Measurements from ENCODE around the gene LYPD6. TPM values are rescaled to one million over a fixed set of nuclear protein-coding genes. Genes with fewer than 3 reads are reported as not detected.

LYPD6 gene
- polyA plus RNA-seq, 1 of the 3 experiments (the other 2 are of a cell fraction) = 8.1 TPM

- TF ChIP-seq FOSL2 (IDR thresholded peaks at IDR 0.05; ENCODE audit: borderline replicate concordance, low read depth) = no peak
- TF ChIP-seq GATA2 (CRISPR knock-in tag; IDR thresholded peaks at IDR 0.05) = no peak
- TF ChIP-seq, protein P1, sequence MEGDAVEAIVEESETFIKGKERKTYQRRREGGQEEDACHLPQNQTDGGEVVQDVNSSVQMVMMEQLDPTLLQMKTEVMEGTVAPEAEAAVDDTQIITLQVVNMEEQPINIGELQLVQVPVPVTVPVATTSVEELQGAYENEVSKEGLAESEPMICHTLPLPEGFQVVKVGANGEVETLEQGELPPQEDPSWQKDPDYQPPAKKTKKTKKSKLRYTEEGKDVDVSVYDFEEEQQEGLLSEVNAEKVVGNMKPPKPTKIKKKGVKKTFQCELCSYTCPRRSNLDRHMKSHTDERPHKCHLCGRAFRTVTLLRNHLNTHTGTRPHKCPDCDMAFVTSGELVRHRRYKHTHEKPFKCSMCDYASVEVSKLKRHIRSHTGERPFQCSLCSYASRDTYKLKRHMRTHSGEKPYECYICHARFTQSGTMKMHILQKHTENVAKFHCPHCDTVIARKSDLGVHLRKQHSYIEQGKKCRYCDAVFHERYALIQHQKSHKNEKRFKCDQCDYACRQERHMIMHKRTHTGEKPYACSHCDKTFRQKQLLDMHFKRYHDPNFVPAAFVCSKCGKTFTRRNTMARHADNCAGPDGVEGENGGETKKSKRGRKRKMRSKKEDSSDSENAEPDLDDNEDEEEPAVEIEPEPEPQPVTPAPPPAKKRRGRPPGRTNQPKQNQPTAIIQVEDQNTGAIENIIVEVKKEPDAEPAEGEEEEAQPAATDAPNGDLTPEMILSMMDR (IDR thresholded peaks at IDR 0.05) = no peak
- no peak for TF ChIP-seq NRF1 (IDR thresholded peaks at IDR 0.05; ENCODE audit: low read depth, low read length)
- TF ChIP-seq FOXM1 (IDR thresholded peaks at IDR 0.05; ENCODE audit: low read depth) = no peak
- no peak for TF ChIP-seq JUND (IDR thresholded peaks at IDR 0.05)
- TF ChIP-seq RXRA (IDR thresholded peaks at IDR 0.05; ENCODE audit: borderline replicate concordance, low read depth) = no peak
- no peak for TF ChIP-seq RCOR1 (IDR thresholded peaks at IDR 0.05; ENCODE audit: low read length)
- TF ChIP-seq POLR2AphosphoS5 (IDR thresholded peaks at IDR 0.05; ENCODE audit: low read depth, low read length) = no peak
- TF ChIP-seq, protein P2, sequence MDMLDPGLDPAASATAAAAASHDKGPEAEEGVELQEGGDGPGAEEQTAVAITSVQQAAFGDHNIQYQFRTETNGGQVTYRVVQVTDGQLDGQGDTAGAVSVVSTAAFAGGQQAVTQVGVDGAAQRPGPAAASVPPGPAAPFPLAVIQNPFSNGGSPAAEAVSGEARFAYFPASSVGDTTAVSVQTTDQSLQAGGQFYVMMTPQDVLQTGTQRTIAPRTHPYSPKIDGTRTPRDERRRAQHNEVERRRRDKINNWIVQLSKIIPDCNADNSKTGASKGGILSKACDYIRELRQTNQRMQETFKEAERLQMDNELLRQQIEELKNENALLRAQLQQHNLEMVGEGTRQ (IDR thresholded peaks at IDR 0.05; ENCODE audit: borderline replicate concordance, low read depth, low read length) = no peak
- TF ChIP-seq TCF12 (IDR thresholded peaks at IDR 0.05) = no peak
- TF ChIP-seq CHD2 (IDR thresholded peaks at IDR 0.05; ENCODE audit: low read length, partially characterized antibody) = no peak
- WGBS (ENCODE audit: low lambda C conversion rate) = 70% methylated on average over 3 of the region's 3 CpGs
- no peak overlapping the region for H3K4me2 ChIP-seq
- no peaks in the 10 kb centered on the region for H4K20me1 ChIP-seq (ENCODE audit: insufficient read depth)
- H2AFZ ChIP-seq (ENCODE audit: low read depth) = no peak overlapping the region
- peaks cover 0 to 8% of the 10 kb centered on the region in 2 experiments; a peak in 2 of 4 replicates for H3K4me1 ChIP-seq (ENCODE audit: control insufficient read depth in 1 of 2, insufficient read depth in 2 of 2, low read depth in 1 of 2, low read length in 1 of 2)
- no peaks in the 10 kb centered on the region for H3F3A ChIP-seq (replicated peaks; ENCODE audit: insufficient read depth)
- no peaks in the 10 kb centered on the region for H3K9me2 ChIP-seq
- H3K27me3 ChIP-seq (ENCODE audit: insufficient read depth) = no peaks in the 10 kb centered on the region
- H3K36me3 ChIP-seq (replicated peaks in 1 of 2; ENCODE audit: control insufficient read depth in 1 of 2, insufficient read depth in 2 of 2, low read length in 1 of 2) = peaks cover 0 to 12% of the 10 kb centered on the region in 2 experiments
- ChIA-PET CTCF (interaction anchor here (0.9 to 1.7 kb wide), 5 partner anchors 11 to 435 kb away, joined by 3 to 4 read pairs (median 3); no protein-coding TSS in a partner anchor), POLR2A (no interaction called here)
- H3K27ac ChIP-seq (ENCODE audit: low read depth in 2 of 2, low read length in 1 of 2) = no peak overlapping the region
- H3K9ac ChIP-seq = no peak overlapping the region
- H3K9me3 ChIP-seq = no peaks in the 10 kb centered on the region
- no peaks in the 10 kb centered on the region for H3K79me2 ChIP-seq (ENCODE audit: insufficient read depth)
- no peak overlapping the region for H3K4me3 ChIP-seq (ENCODE audit: low read depth in 2 of 2, low read length in 1 of 2)
- DNase-seq = no peak
Observed at GRCh38 chr2:149451417-149452165, 121.2 kb downstream of the LYPD6 start.

DNA sequence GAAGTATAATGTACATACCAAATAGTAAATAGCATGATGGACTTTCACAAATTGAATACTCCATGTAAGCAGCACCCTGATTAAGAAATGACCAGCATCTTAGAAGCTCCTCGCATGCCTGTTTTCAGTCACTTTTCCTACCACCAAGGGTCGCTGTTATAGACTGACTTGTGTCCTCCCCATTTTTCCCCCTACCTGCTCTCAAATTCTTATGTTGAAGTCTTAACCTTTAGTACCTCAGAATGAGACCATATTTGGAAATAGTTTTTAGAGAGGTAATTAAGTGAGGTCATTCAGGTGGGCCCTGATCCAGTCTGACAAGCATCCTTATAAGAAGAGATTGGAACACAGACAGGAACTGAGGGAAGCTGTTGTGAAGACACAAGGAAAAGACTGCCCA, 125.9 kb downstream of the LYPD6 start:
- Histone ChIP-seq H3K27ac (ENCODE audit: low read depth in 2 of 2, low read length in 1 of 2) (no peak overlapping the region), H2AFZ (ENCODE audit: low read depth) (no peak overlapping the region), H3K9me2 (no peaks in the 10 kb centered on the region), H3K36me3 (replicated peaks in 1 of 2; ENCODE audit: control insufficient read depth in 1 of 2, insufficient read depth in 2 of 2, low read length in 1 of 2) (peaks cover 2 to 9% of the 10 kb centered on the region in 2 experiments), H3K9ac (no peak overlapping the region), H4K20me1 (ENCODE audit: insufficient read depth) (no peaks in the 10 kb centered on the region), H3K9me3 (peaks cover 12% of the 10 kb centered on the region; the same call in 1 of the 2 replicates), H3K4me3 (ENCODE audit: low read depth in 2 of 2, low read length in 1 of 2) (no peak overlapping the region), H3F3A (replicated peaks; ENCODE audit: insufficient read depth) (no peaks in the 10 kb centered on the region), H3K27me3 (ENCODE audit: insufficient read depth) (no peaks in the 10 kb centered on the region), H3K79me2 (ENCODE audit: insufficient read depth) (no peaks in the 10 kb centered on the region), H3K4me1 (ENCODE audit: control insufficient read depth in 1 of 2, insufficient read depth in 2 of 2, low read depth in 1 of 2, low read length in 1 of 2) (no peaks in the 10 kb centered on the region), H3K4me2 (no peak overlapping the region)
- no peak for DNase-seq
- 85% methylated on average over 2 of the region's 2 CpGs for WGBS (ENCODE audit: low lambda C conversion rate)
- TF ChIP-seq RXRA (IDR thresholded peaks at IDR 0.05; ENCODE audit: borderline replicate concordance, low read depth) = no peak
- no peak for TF ChIP-seq SMC3 (IDR thresholded peaks at IDR 0.05; ENCODE audit: low read depth, low read length)
- TF ChIP-seq EP300 (IDR thresholded peaks at IDR 0.05; ENCODE audit: borderline replicate concordance in 1 of 2, low read depth in 1 of 2, low read length in 1 of 2) = no peak
- TF ChIP-seq SIN3A (IDR thresholded peaks at IDR 0.05; ENCODE audit: borderline replicate concordance, low read depth, low read length) = no peak
- no peak for TF ChIP-seq FOSL2 (IDR thresholded peaks at IDR 0.05; ENCODE audit: borderline replicate concordance, low read depth)
- no peak for TF ChIP-seq TAF1 (IDR thresholded peaks at IDR 0.05; ENCODE audit: borderline replicate concordance, low read depth, low read length)
- no peak for TF ChIP-seq RAD21 (IDR thresholded peaks at IDR 0.05; ENCODE audit: low read length)
- no peak for TF ChIP-seq EZH2phosphoT487 (IDR thresholded peaks at IDR 0.05; ENCODE audit: borderline replicate concordance, low read depth)
- TF ChIP-seq ZBTB33 (IDR thresholded peaks at IDR 0.05; ENCODE audit: borderline replicate concordance, low read depth) = no peak
- ChIA-PET CTCF (interaction anchor here (1.2 kb wide), 1 partner anchor 11 kb away, joined by 3 read pairs; no protein-coding TSS in a partner anchor), POLR2A (no interaction called here)
